GM12865 (cell line): Measurements from ENCODE around the gene INSM1.

Source experiments
- DNase-seq: peaks from one replicate; pipeline ENCODE4 v3.0.0; 2010; ENCODE audit warnings: low read depth
- H3K4me3 ChIP-seq: 2 replicates; pipeline ENCODE4 v1.5.1; 2011; ENCODE audit warnings: mild to moderate bottlenecking, low read depth, low read length, control low read depth
- CTCF ChIP-seq: IDR thresholded peaks from 2 replicates; pipeline ENCODE4 v1.5.1; 2011; ENCODE audit warnings: low read length, control low read depth, low read depth, inconsistent platforms; ENCODE audit not compliant: insufficient read depth; ENCODE audit errors: missing control alignments

Gene INSM1

GRCh38 chr20:20369250-20370093 is 1.6 kb downstream of the INSM1 start:
- no peak for TF ChIP-seq CTCF
- no peak overlapping the region for H3K4me3 ChIP-seq
- peak; percentile 49 for DNase-seq

- no peak for TF ChIP-seq CTCF
- no peak for DNase-seq
- no peak overlapping the region for H3K4me3 ChIP-seq
Observed at GRCh38 chr20:20370094-20370575, 2.2 kb downstream of the INSM1 start.

- DNase-seq, result no peak
- no peak for TF ChIP-seq CTCF
- no peak overlapping the region for H3K4me3 ChIP-seq
Observed at GRCh38 chr20:20371083-20371482, 3.2 kb downstream of the INSM1 start.

- TF ChIP-seq CTCF, result no peak
- no peak overlapping the region for H3K4me3 ChIP-seq
- no peak for DNase-seq
Observed at GRCh38 chr20:20371681-20372080, 3.8 kb downstream of the INSM1 start.

- DNase-seq, result no peak
- H3K4me3 ChIP-seq, result no peak overlapping the region
- no peak for TF ChIP-seq CTCF
Observed at GRCh38 chr20:20373091-20373571, 5.2 kb downstream of the INSM1 start.

GRCh38 chr20:20375862-20376261 is 8.0 kb downstream of the INSM1 start:
- DNase-seq, result no peak
- no peak overlapping the region for H3K4me3 ChIP-seq
- TF ChIP-seq CTCF, result no peak
